GM23338 (cell line): Measurements from ENCODE around the gene CYBC1. TPM values are rescaled to one million over a fixed set of nuclear protein-coding genes. Genes with fewer than 3 reads are reported as not detected.

ENCODE experiments used
- ATAC-seq: fragments of 200-7000 bp; cut with Tn5 transposase; 3 replicates; pipeline ENCODE4 v1.9.1; 2020
- DNase-seq: peaks from one replicate; pipeline ENCODE4 v3.0.0-alpha.2; 2015; ENCODE audit warnings: low spot score
- H2AFZ ChIP-seq: fragments of 200-600 bp; sonication (generic); 2 replicates; pipeline ENCODE4 v1.8.0; 2016; ENCODE audit warnings: antibody characterized with exemption, mild to moderate bottlenecking, moderate library complexity
- H3F3A ChIP-seq: fragments of 200-600 bp; sonication (generic); replicated peaks from 2 replicates; pipeline ENCODE4 v1.8.0; 2017; ENCODE audit warnings: antibody characterized with exemption, mixed run types, low read depth
- H3K27ac ChIP-seq: fragments of 200-600 bp; sonication (generic); 2 replicates; pipeline ENCODE4 v1.6.1; 2016; ENCODE audit warnings: low read depth
- H3K27me3 ChIP-seq: fragments of 200-600 bp; sonication (generic); 2 replicates; pipeline ENCODE4 v1.8.0; 2016; ENCODE audit warnings: mild to moderate bottlenecking, mixed run types, moderate library complexity; ENCODE audit not compliant: insufficient read depth
- H3K36me3 ChIP-seq: fragments of 200-600 bp; sonication (generic); 2 replicates; pipeline ENCODE4 v1.8.0; 2016; ENCODE audit warnings: mild to moderate bottlenecking; ENCODE audit not compliant: insufficient read depth
- H3K4me1 ChIP-seq: fragments of 200-600 bp; sonication (generic); 2 replicates; pipeline ENCODE4 v1.8.0; 2016; ENCODE audit warnings: mild to moderate bottlenecking, moderate library complexity; ENCODE audit not compliant: insufficient read depth
- H3K4me2 ChIP-seq: fragments of 200-600 bp; sonication (generic); 2 replicates; pipeline ENCODE4 v1.7.1; 2017; ENCODE audit warnings: mixed run types
- H3K4me3 ChIP-seq: fragments of 200-600 bp; sonication (generic); 2 replicates; pipeline ENCODE4 v1.6.1; 2016; ENCODE audit warnings: mixed run types
- H3K79me2 ChIP-seq: fragments of 200-600 bp; sonication (generic); replicated peaks from 2 replicates; pipeline ENCODE4 v1.8.0; 2017; ENCODE audit warnings: mild to moderate bottlenecking; ENCODE audit not compliant: insufficient read depth
- H3K9me2 ChIP-seq: fragments of 200-600 bp; sonication (generic); 2 replicates; pipeline ENCODE4 v1.8.0; 2017; ENCODE audit not compliant: insufficient read depth
- H4K20me1 ChIP-seq: fragments of 200-600 bp; sonication (generic); replicated peaks from 2 replicates; pipeline ENCODE4 v1.8.0; 2017; ENCODE audit warnings: mild to moderate bottlenecking; ENCODE audit not compliant: insufficient read depth
- H3K27ac Mint-ChIP-seq: 2 replicates; pipeline ENCODE4 v1.8.0; 2020; ENCODE audit warnings: inconsistent platforms, mild to moderate bottlenecking, moderate library complexity, mixed read lengths
- H3K27me3 Mint-ChIP-seq: 3 replicates; pipeline ENCODE4 v1.8.0; 2022; ENCODE audit warnings: low read depth, mild to moderate bottlenecking, moderate library complexity, mixed read lengths, inconsistent platforms; ENCODE audit not compliant: insufficient read depth, poor library complexity
- H3K36me3 Mint-ChIP-seq: 3 replicates; pipeline ENCODE4 v1.8.0; 2021; ENCODE audit warnings: low read depth, mild to moderate bottlenecking, inconsistent platforms, moderate library complexity, mixed read lengths
- H3K4me1 Mint-ChIP-seq: 3 replicates; pipeline ENCODE4 v1.8.0; 2020; ENCODE audit warnings: mild to moderate bottlenecking, inconsistent platforms, mixed read lengths
- H3K4me3 Mint-ChIP-seq: 3 replicates; pipeline ENCODE4 v1.8.0; 2021; ENCODE audit warnings: moderate library complexity, mild to moderate bottlenecking, inconsistent platforms, mixed read lengths
- H3K9me3 Mint-ChIP-seq: 3 replicates; pipeline ENCODE4 v1.8.0; 2020; ENCODE audit warnings: moderate library complexity, mild to moderate bottlenecking, inconsistent platforms, mixed read lengths
- CREB1 ChIP-seq: fragments of 250-450 bp; sonication (Bioruptor Pico); IDR thresholded peaks from 2 replicates; pipeline ENCODE4 v1.5.0; 2020; ENCODE audit warnings: low read depth, mild to moderate bottlenecking, moderate library complexity
- NANOG ChIP-seq: IDR thresholded peaks from 2 replicates; pipeline ENCODE4 v1.6.1; 2016; ENCODE audit warnings: antibody characterized with exemption, borderline replicate concordance
- POLR2AphosphoS5 ChIP-seq: IDR thresholded peaks from 2 replicates; pipeline ENCODE4 v1.6.1; 2016; ENCODE audit warnings: antibody characterized with exemption, low read depth
- STAT1 ChIP-seq: IDR thresholded peaks from one replicate; pipeline ENCODE4 v1.6.1; 2016; ENCODE audit warnings: antibody characterized with exemption; ENCODE audit not compliant: unreplicated experiment
- ZNF114 ChIP-seq: fragments of 250-450 bp; sonication (Bioruptor Pico); IDR thresholded peaks from 2 replicates; pipeline ENCODE4 v1.5.0; 2020; ENCODE audit warnings: mild to moderate bottlenecking, moderate library complexity
- ZNF331 ChIP-seq: fragments of 250-450 bp; sonication (Bioruptor Pico); IDR thresholded peaks from 2 replicates; pipeline ENCODE4 v1.5.0; 2020; ENCODE audit warnings: low read depth, mild to moderate bottlenecking, moderate library complexity
- polyA plus RNA-seq: library from polyadenylated mRNA; unstranded; fragments of >200 nt; fragmentation: Nextera tagmentation; extraction: Ambion mirVana; gene quantifications from 2 replicates; pipeline ENCODE4 v1.2.1, GENCODE V29; 2016
- total RNA-seq: library from RNA; depleted of rRNA; stranded (reverse); fragments of >200 nt; shearing (Covaris generic); gene quantifications from 2 replicates; pipeline ENCODE4 v1.2.3, GENCODE V29; 2014
- TF ChIP-seq, protein P1 (sequence below): IDR thresholded peaks from 2 replicates; pipeline ENCODE4 v1.6.1; 2016; ENCODE audit warnings: antibody characterized with exemption
- TF ChIP-seq, protein P2 (sequence below), 2 experiments: fragments of 200-600 bp in 1 of 2; sonication (generic) in 1 of 2; conservative IDR thresholded peaks; 2 replicates each; pipeline versions ENCODE4 v1.5.1 to v1.6.1; 2016 to 2017; ENCODE audit warnings: antibody characterized with exemption in 2 of 2, low read depth in 2 of 2, mild to moderate bottlenecking in 2 of 2, moderate library complexity in 1 of 2
- TF ChIP-seq, protein P3 (sequence below): fragments of 250-450 bp; sonication (Bioruptor Pico); IDR thresholded peaks from 2 replicates; pipeline ENCODE4 v1.5.0; 2020; ENCODE audit warnings: mild to moderate bottlenecking, moderate library complexity

Gene CYBC1
- total and polyA plus RNA-seq, 2 experiments from 2014 or later: 24.7 to 72.4 TPM

DNA sequence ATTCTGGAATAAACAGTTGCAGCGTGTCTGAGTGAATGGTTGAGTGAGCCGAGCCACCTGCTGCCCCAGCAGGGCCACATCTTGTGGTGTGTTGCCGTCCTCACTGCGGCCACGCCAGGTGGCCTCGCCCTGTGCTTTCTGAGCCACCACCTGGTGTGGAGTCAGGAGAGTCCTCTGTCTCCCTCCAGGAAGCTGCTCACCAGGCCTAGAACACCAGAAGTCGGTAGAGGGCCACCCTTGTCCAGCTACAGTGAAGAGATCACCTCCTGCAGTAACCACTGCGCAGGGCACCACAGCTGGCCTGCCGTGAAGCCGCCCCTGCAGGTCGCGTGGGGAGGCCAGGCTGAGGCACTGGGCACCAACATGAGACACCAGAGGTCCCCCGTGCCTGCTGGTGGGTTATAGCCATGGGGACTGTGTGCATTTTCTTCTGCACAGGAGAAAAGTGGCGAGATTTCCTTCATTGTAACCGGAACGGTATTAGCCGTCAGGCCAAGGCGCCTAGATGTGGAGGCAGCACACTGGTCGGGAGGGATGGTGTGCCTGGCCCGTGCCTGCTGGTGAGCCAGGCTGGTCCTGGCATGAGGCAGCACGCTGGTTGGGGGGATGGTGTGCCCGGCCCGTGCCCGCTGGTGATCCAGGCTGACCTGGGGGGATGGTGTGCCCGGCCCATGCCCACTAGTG is 40.1 kb upstream of the CYBC1 start:
- peaks cover 22% of the 10 kb centered on the region for H3K27me3 Mint-ChIP-seq
- H3K27ac Mint-ChIP-seq: no peak overlapping the region
- no peaks in the 10 kb centered on the region for H3K9me2 ChIP-seq
- no peaks in the 10 kb centered on the region for H4K20me1 ChIP-seq
- peaks cover 12% of the 10 kb centered on the region; the same call in 1 of the 2 replicates for H3F3A ChIP-seq
- H3K4me3 Mint-ChIP-seq: no peak overlapping the region
- H3K27me3 ChIP-seq: no peaks in the 10 kb centered on the region
- no peak overlapping the region for H2AFZ ChIP-seq
- DNase-seq (no peak), ATAC-seq (no peak)
- H3K79me2 ChIP-seq: no peaks in the 10 kb centered on the region
- TF ChIP-seq POLR2AphosphoS5 (no peak), CREB1 (no peak), ZNF331 (no peak), STAT1 (no peak), NANOG (no peak)
- TF ChIP-seq, protein P1, sequence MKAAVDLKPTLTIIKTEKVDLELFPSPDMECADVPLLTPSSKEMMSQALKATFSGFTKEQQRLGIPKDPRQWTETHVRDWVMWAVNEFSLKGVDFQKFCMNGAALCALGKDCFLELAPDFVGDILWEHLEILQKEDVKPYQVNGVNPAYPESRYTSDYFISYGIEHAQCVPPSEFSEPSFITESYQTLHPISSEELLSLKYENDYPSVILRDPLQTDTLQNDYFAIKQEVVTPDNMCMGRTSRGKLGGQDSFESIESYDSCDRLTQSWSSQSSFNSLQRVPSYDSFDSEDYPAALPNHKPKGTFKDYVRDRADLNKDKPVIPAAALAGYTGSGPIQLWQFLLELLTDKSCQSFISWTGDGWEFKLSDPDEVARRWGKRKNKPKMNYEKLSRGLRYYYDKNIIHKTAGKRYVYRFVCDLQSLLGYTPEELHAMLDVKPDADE: no peak
- peaks cover 26% of the 10 kb centered on the region for H3K36me3 Mint-ChIP-seq
- no peak overlapping the region for H3K27ac ChIP-seq
- H3K36me3 ChIP-seq: no peaks in the 10 kb centered on the region
- H3K4me1 ChIP-seq: peaks cover 12% of the 10 kb centered on the region
- no peak overlapping the region for H3K4me2 ChIP-seq
- H3K9me3 Mint-ChIP-seq: peaks cover 6% of the 10 kb centered on the region; the same call in 2 of the 3 replicates
- no peak overlapping the region for H3K4me3 ChIP-seq
- H3K4me1 Mint-ChIP-seq: peaks cover 5% of the 10 kb centered on the region; the same call in 2 of the 3 replicates

DNA sequence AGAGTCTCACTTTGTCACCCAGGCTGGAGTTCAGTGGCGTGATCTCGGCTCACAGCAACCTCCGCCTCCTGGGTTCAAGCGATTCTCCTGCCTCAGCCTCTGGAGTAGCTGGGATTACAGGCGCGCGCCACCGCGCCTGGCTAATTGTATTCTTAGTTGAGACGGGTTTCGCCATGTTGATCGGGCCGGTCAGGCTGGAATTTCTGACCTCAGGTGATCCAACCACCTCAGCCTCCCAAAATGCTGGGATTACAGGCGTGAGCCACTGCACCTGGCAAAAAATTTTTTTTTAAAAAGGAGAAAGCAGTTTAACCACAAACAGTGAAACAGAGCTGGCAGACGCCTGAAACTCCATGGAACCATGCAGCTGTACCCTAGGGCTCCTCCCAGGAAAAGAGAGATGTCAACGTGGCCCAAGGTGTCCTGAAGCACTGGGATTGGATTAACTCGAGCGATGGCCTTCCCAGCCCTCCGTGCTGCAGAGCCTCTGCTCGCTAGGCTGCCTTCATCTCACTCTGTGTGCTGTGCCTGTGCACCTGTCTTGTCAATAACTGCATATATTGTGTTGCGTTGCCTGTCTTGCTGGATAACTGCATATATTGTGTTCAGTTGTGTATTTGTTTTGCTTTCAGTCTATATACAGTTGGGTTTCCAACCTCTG is 39.4 kb upstream of the CYBC1 start:
- Mint-ChIP-seq H3K4me1 (peaks cover 5% of the 10 kb centered on the region; the same call in 2 of the 3 replicates), H3K27me3 (peaks cover 22% of the 10 kb centered on the region), H3K36me3 (peaks cover 32% of the 10 kb centered on the region), H3K27ac (no peak overlapping the region), H3K9me3 (peaks cover 6% of the 10 kb centered on the region; the same call in 2 of the 3 replicates), H3K4me3 (no peak overlapping the region)
- DNase-seq (no peak), ATAC-seq (no peak)
- Histone ChIP-seq H3K79me2 (no peaks in the 10 kb centered on the region), H3K4me2 (no peak overlapping the region), H3K27ac (no peak overlapping the region), H3K9me2 (no peaks in the 10 kb centered on the region), H3K4me1 (peaks cover 8% of the 10 kb centered on the region; the same call in 1 of the 2 replicates), H3K4me3 (no peak overlapping the region), H3K36me3 (no peaks in the 10 kb centered on the region), H2AFZ (no peak overlapping the region), H4K20me1 (no peaks in the 10 kb centered on the region), H3K27me3 (no peaks in the 10 kb centered on the region), H3F3A (peaks cover 8% of the 10 kb centered on the region; the same call in 1 of the 2 replicates)
- TF ChIP-seq ZNF331 (no peak), STAT1 (no peak), ZNF114 (CRISPR knock-in tag) (no peak), NANOG (no peak)
- TF ChIP-seq, protein P2, sequence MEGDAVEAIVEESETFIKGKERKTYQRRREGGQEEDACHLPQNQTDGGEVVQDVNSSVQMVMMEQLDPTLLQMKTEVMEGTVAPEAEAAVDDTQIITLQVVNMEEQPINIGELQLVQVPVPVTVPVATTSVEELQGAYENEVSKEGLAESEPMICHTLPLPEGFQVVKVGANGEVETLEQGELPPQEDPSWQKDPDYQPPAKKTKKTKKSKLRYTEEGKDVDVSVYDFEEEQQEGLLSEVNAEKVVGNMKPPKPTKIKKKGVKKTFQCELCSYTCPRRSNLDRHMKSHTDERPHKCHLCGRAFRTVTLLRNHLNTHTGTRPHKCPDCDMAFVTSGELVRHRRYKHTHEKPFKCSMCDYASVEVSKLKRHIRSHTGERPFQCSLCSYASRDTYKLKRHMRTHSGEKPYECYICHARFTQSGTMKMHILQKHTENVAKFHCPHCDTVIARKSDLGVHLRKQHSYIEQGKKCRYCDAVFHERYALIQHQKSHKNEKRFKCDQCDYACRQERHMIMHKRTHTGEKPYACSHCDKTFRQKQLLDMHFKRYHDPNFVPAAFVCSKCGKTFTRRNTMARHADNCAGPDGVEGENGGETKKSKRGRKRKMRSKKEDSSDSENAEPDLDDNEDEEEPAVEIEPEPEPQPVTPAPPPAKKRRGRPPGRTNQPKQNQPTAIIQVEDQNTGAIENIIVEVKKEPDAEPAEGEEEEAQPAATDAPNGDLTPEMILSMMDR (conservative IDR thresholded peaks at IDR 0.05; ENCODE audit: low read depth in 2 of 2): no peak
- TF ChIP-seq, protein P1: no peak
- TF ChIP-seq, protein P3, sequence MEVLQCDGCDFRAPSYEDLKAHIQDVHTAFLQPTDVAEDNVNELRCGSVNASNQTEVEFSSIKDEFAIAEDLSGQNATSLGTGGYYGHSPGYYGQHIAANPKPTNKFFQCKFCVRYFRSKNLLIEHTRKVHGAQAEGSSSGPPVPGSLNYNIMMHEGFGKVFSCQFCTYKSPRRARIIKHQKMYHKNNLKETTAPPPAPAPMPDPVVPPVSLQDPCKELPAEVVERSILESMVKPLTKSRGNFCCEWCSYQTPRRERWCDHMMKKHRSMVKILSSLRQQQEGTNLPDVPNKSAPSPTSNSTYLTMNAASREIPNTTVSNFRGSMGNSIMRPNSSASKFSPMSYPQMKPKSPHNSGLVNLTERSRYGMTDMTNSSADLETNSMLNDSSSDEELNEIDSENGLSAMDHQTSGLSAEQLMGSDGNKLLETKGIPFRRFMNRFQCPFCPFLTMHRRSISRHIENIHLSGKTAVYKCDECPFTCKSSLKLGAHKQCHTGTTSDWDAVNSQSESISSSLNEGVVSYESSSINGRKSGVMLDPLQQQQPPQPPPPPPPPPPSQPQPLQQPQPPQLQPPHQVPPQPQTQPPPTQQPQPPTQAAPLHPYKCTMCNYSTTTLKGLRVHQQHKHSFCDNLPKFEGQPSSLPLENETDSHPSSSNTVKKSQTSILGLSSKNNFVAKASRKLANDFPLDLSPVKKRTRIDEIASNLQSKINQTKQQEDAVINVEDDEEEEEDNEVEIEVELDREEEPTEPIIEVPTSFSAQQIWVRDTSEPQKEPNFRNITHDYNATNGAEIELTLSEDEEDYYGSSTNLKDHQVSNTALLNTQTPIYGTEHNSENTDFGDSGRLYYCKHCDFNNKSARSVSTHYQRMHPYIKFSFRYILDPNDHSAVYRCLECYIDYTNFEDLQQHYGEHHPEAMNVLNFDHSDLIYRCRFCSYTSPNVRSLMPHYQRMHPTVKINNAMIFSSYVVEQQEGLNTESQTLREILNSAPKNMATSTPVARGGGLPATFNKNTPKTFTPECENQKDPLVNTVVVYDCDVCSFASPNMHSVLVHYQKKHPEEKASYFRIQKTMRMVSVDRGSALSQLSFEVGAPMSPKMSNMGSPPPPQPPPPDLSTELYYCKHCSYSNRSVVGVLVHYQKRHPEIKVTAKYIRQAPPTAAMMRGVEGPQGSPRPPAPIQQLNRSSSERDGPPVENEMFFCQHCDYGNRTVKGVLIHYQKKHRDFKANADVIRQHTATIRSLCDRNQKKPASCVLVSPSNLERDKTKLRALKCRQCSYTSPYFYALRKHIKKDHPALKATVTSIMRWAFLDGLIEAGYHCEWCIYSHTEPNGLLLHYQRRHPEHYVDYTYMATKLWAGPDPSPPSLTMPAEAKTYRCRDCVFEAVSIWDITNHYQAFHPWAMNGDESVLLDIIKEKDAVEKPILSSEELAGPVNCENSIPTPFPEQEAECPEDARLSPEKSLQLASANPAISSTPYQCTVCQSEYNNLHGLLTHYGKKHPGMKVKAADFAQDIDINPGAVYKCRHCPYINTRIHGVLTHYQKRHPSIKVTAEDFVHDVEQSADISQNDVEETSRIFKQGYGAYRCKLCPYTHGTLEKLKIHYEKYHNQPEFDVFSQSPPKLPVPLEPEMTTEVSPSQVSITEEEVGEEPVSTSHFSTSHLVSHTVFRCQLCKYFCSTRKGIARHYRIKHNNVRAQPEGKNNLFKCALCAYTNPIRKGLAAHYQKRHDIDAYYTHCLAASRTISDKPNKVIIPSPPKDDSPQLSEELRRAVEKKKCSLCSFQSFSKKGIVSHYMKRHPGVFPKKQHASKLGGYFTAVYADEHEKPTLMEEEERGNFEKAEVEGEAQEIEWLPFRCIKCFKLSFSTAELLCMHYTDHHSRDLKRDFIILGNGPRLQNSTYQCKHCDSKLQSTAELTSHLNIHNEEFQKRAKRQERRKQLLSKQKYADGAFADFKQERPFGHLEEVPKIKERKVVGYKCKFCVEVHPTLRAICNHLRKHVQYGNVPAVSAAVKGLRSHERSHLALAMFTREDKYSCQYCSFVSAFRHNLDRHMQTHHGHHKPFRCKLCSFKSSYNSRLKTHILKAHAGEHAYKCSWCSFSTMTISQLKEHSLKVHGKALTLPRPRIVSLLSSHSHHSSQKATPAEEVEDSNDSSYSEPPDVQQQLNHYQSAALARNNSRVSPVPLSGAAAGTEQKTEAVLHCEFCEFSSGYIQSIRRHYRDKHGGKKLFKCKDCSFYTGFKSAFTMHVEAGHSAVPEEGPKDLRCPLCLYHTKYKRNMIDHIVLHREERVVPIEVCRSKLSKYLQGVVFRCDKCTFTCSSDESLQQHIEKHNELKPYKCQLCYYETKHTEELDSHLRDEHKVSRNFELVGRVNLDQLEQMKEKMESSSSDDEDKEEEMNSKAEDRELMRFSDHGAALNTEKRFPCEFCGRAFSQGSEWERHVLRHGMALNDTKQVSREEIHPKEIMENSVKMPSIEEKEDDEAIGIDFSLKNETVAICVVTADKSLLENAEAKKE (CRISPR knock-in tag): no peak
